WTC11 (cell line): ENCODE data around the gene ZNF880. TPM values are rescaled to one million over a fixed set of nuclear protein-coding genes. Genes with fewer than 3 reads are reported as not detected.

Experiments
- ATAC-seq: fragments of 200-7000 bp; cut with Tn5 transposase; 2 replicates; pipeline ENCODE4 v1.10.0; 2021; ENCODE audit warnings: mild to moderate bottlenecking, moderate library complexity
- CTCF ChIA-PET: fragments of 300-600 bp; sonication (Branson Sonifier 250); formaldehyde crosslinking; loops from one replicate; lab custom pipeline; 2021; ENCODE audit warnings: antibody characterized with exemption; lab: Charles Lee
- POLR2A ChIA-PET: fragments of 350-600 bp; sonication (Branson Sonifier 250); formaldehyde crosslinking; loops from one replicate; lab custom pipeline; 2021; ENCODE audit warnings: antibody characterized with exemption; lab: Charles Lee
- DNase-seq: peaks from one replicate; pipeline ENCODE4 v3.0.0; 2021; ENCODE audit warnings: low spot score
- H3K27ac Mint-ChIP-seq: 2 replicates; pipeline ENCODE4 v1.8.0; 2021; ENCODE audit warnings: mixed read lengths
- H3K27me3 Mint-ChIP-seq: 2 replicates; pipeline ENCODE4 v1.8.0; 2021; ENCODE audit warnings: low read depth, mild to moderate bottlenecking, moderate library complexity, mixed read lengths
- H3K36me3 Mint-ChIP-seq: 2 replicates; pipeline ENCODE4 v1.8.0; 2021; ENCODE audit warnings: mixed read lengths
- H3K4me1 Mint-ChIP-seq: 2 replicates; pipeline ENCODE4 v1.8.0; 2022; ENCODE audit warnings: mixed read lengths
- H3K4me3 Mint-ChIP-seq: 2 replicates; pipeline ENCODE4 v1.8.0; 2021; ENCODE audit warnings: mild to moderate bottlenecking, moderate library complexity, mixed read lengths
- H3K9me3 Mint-ChIP-seq: 2 replicates; pipeline ENCODE4 v1.8.0; 2021; ENCODE audit warnings: mixed read lengths
- CREM ChIP-seq: sonication (generic); formaldehyde crosslinking; IDR thresholded peaks from 2 replicates; pipeline ENCODE4 v1.8.1; 2022; ENCODE audit warnings: mild to moderate bottlenecking, missing genetic modification reagents, moderate library complexity
- ESRRA ChIP-seq: sonication (generic); formaldehyde crosslinking; IDR thresholded peaks from 2 replicates; pipeline ENCODE4 v1.8.1; 2022; ENCODE audit warnings: mild to moderate bottlenecking, missing genetic modification reagents, borderline replicate concordance
- ETV6 ChIP-seq: sonication (generic); formaldehyde crosslinking; IDR thresholded peaks from 2 replicates; pipeline ENCODE4 v1.8.1; 2022; ENCODE audit warnings: mild to moderate bottlenecking, missing genetic modification reagents
- GABPB1 ChIP-seq: sonication (generic); formaldehyde crosslinking; IDR thresholded peaks from 2 replicates; pipeline ENCODE4 v1.8.1; 2023; ENCODE audit warnings: mild to moderate bottlenecking, missing genetic modification reagents
- JUN ChIP-seq: sonication (generic); formaldehyde crosslinking; IDR thresholded peaks from 2 replicates; pipeline ENCODE4 v1.8.0; 2023; ENCODE audit warnings: mild to moderate bottlenecking, missing genetic modification reagents
- MYBL2 ChIP-seq: sonication (generic); formaldehyde crosslinking; IDR thresholded peaks from 2 replicates; pipeline ENCODE4 v1.8.1; 2023; ENCODE audit warnings: mild to moderate bottlenecking, moderate library complexity, missing genetic modification reagents
- NFATC4 ChIP-seq: fragments of 250-450 bp; sonication (Bioruptor Pico); IDR thresholded peaks from 2 replicates; pipeline ENCODE4 v1.9.0; 2021; ENCODE audit warnings: mild to moderate bottlenecking
- NFE2L1 ChIP-seq: sonication (generic); formaldehyde crosslinking; IDR thresholded peaks from 2 replicates; pipeline ENCODE4 v1.8.1; 2023; ENCODE audit warnings: missing genetic modification reagents
- NR2C2 ChIP-seq: sonication (generic); formaldehyde crosslinking; IDR thresholded peaks from 2 replicates; pipeline ENCODE4 v1.8.0; 2022; ENCODE audit warnings: mild to moderate bottlenecking, missing genetic modification reagents
- OVOL2 ChIP-seq: fragments of 250-450 bp; sonication (Bioruptor Pico); IDR thresholded peaks from 2 replicates; pipeline ENCODE4 v1.9.0; 2021; ENCODE audit warnings: mild to moderate bottlenecking, borderline replicate concordance
- RORB ChIP-seq: fragments of 250-450 bp; sonication (Bioruptor Pico); IDR thresholded peaks from 2 replicates; pipeline ENCODE4 v1.9.0; 2021; ENCODE audit warnings: mild to moderate bottlenecking
- ZNF423 ChIP-seq: fragments of 250-450 bp; sonication (Bioruptor Pico); IDR thresholded peaks from 2 replicates; pipeline ENCODE4 v2.1.2; 2022; ENCODE audit warnings: mild to moderate bottlenecking, moderate library complexity
- total RNA-seq: library from RNA; stranded (reverse); gene quantifications from 3 replicates; pipeline ENCODE4 v1.2.3, GENCODE V29; 2021
- TF ChIP-seq, protein P1 (sequence below): sonication (generic); formaldehyde crosslinking; IDR thresholded peaks from 2 replicates; pipeline ENCODE4 v1.8.1; 2022; ENCODE audit warnings: low read depth, mild to moderate bottlenecking, moderate library complexity, missing genetic modification reagents, borderline replicate concordance
- TF ChIP-seq, protein P2 (sequence below): sonication (generic); formaldehyde crosslinking; IDR thresholded peaks from 2 replicates; pipeline ENCODE4 v1.8.0; 2022; ENCODE audit warnings: missing genetic modification reagents
- TF ChIP-seq, protein P3 (sequence below): fragments of 250-450 bp; sonication (Bioruptor Pico); IDR thresholded peaks from 2 replicates; pipeline ENCODE4 v1.9.0; 2021; ENCODE audit warnings: moderate library complexity, mild to moderate bottlenecking, inconsistent platforms, borderline replicate concordance
- TF ChIP-seq, protein P4 (sequence below): fragments of 250-450 bp; sonication (Bioruptor Pico); IDR thresholded peaks from 2 replicates; pipeline ENCODE4 v2.1.2; 2022; ENCODE audit warnings: mild to moderate bottlenecking, moderate library complexity
- TF ChIP-seq, protein P5 (sequence below): sonication (generic); formaldehyde crosslinking; IDR thresholded peaks from 2 replicates; pipeline ENCODE4 v1.8.1; 2023; ENCODE audit warnings: mild to moderate bottlenecking, missing genetic modification reagents, moderate library complexity
- TF ChIP-seq, protein P6 (sequence below): sonication (generic); formaldehyde crosslinking; IDR thresholded peaks from 2 replicates; pipeline ENCODE4 v1.8.1; 2023; ENCODE audit warnings: mild to moderate bottlenecking, missing genetic modification reagents, borderline replicate concordance

Gene ZNF880
- total RNA-seq, 1 experiment from 2014 or later, result 34.0 TPM

DNA sequence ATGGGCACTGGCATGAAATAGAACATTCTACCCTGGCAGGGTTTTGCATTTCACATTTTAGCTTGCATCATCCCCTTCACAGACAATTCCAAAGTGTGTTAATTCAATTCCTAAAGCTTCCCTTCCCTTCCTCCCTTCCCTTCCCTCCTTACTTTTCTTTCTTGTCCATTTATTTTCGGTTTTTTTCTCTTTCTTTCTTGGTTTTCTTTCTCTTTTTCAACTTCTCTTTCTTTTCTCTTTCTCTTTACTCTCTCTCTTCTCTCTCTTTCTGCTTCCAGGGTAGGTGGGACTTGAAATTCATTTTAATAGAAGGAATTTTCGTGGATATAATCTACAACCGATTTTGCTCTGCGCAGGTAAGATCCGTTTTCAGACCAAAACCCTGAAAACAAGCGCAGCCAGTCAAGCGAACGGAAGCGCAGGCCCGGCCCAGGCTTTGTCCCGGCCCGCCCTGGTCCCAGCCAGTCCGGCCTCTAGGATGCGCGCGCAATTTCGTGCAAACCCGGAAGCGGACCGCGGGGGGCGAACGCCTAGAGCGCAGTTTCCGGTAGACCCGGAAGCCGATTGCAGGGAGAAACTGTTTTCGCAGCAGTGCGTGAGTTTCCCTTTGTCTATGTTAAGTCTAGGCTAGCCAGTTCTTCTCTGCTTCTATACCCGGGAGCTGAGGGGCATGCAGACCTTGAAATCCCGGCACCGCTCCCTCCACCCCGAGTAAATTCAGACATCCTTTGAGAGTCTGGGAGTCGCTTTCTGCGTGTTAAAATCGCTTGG, 27.8 kb downstream of the ZNF880 start, which contains the start of gene ZNF528:
Gene ZNF528, plus strand, starts transcription at position 540 of the 771 bp plus-strand sequence. CDS start 4,165 bp downstream, outside the sequence.
- ChIA-PET POLR2A (no interaction called here), CTCF (interaction anchor here (1.0 kb wide), 1 partner anchor 225 kb away, joined by 3 read pairs; no protein-coding TSS in a partner anchor)
- DNase-seq (peak; percentile 91), ATAC-seq (peak; percentile 93)
- H3K27ac Mint-ChIP-seq, result peak within 1 kb of the TSS; percentile 98
- TF ChIP-seq CREM (no peak), ETV6 (CRISPR knock-in tag) (peak; percentile 98), GABPB1 (CRISPR knock-in tag) (peak; percentile 68)
- TF ChIP-seq, protein P1, sequence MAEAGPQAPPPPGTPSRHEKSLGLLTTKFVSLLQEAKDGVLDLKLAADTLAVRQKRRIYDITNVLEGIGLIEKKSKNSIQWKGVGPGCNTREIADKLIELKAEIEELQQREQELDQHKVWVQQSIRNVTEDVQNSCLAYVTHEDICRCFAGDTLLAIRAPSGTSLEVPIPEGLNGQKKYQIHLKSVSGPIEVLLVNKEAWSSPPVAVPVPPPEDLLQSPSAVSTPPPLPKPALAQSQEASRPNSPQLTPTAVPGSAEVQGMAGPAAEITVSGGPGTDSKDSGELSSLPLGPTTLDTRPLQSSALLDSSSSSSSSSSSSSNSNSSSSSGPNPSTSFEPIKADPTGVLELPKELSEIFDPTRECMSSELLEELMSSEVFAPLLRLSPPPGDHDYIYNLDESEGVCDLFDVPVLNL (CRISPR knock-in tag), result no peak
- no peaks in the 10 kb centered on the region for H3K27me3 Mint-ChIP-seq
- H3K4me3 Mint-ChIP-seq, result peak within 1 kb of the TSS; percentile 89
- peaks cover 9% of the 10 kb centered on the region for H3K9me3 Mint-ChIP-seq
- H3K36me3 Mint-ChIP-seq, result peaks cover 37% of the 10 kb centered on the region
- H3K4me1 Mint-ChIP-seq, result peaks cover 12% of the 10 kb centered on the region

DNA sequence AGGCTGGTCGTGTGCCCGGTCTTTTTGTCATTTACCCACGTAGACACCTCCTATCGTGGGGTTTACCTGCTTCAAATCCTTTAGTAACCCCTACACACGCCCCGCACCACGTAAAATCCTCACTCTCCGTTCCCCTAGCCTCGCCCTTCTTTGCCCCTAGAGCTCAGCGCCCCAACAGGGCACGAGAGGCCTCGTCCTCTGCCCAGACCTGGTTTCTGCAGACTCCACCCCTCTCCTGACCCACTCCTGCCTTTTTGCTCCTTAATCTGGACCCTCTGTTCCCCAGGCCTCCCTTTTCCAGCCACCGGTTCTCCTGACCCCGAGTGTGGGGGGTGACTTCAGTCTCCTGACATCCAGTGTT, 28.3 kb downstream of the ZNF880 start:
- Mint-ChIP-seq H3K27ac (peak overlapping the region; percentile 75), H3K9me3 (peaks cover 9% of the 10 kb centered on the region), H3K4me1 (peaks cover 12% of the 10 kb centered on the region), H3K27me3 (no peaks in the 10 kb centered on the region), H3K36me3 (peaks cover 39% of the 10 kb centered on the region), H3K4me3 (peak overlapping the region; percentile 89)
- ChIA-PET CTCF (interaction anchor here (0.8 to 1.0 kb wide), 2 partner anchors 129 to 225 kb away, joined by 3 read pairs; no protein-coding TSS in a partner anchor), POLR2A (no interaction called here)
- TF ChIP-seq, protein P2, sequence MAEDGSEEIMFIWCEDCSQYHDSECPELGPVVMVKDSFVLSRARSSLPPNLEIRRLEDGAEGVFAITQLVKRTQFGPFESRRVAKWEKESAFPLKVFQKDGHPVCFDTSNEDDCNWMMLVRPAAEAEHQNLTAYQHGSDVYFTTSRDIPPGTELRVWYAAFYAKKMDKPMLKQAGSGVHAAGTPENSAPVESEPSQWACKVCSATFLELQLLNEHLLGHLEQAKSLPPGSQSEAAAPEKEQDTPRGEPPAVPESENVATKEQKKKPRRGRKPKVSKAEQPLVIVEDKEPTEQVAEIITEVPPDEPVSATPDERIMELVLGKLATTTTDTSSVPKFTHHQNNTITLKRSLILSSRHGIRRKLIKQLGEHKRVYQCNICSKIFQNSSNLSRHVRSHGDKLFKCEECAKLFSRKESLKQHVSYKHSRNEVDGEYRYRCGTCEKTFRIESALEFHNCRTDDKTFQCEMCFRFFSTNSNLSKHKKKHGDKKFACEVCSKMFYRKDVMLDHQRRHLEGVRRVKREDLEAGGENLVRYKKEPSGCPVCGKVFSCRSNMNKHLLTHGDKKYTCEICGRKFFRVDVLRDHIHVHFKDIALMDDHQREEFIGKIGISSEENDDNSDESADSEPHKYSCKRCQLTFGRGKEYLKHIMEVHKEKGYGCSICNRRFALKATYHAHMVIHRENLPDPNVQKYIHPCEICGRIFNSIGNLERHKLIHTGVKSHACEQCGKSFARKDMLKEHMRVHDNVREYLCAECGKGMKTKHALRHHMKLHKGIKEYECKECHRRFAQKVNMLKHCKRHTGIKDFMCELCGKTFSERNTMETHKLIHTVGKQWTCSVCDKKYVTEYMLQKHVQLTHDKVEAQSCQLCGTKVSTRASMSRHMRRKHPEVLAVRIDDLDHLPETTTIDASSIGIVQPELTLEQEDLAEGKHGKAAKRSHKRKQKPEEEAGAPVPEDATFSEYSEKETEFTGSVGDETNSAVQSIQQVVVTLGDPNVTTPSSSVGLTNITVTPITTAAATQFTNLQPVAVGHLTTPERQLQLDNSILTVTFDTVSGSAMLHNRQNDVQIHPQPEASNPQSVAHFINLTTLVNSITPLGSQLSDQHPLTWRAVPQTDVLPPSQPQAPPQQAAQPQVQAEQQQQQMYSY (CRISPR knock-in tag), result no peak
- TF ChIP-seq, protein P3, sequence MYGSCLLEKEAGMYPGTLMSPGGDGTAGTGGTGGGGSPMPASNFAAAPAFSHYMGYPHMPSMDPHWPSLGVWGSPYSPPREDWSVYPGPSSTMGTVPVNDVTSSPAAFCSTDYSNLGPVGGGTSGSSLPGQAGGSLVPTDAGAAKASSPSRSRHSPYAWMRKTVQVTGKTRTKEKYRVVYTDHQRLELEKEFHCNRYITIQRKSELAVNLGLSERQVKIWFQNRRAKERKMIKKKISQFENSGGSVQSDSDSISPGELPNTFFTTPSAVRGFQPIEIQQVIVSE (CRISPR knock-in tag), result no peak
- TF ChIP-seq JUN (CRISPR knock-in tag) (no peak), ESRRA (CRISPR knock-in tag) (no peak), GABPB1 (CRISPR knock-in tag) (no peak), NFE2L1 (CRISPR knock-in tag) (no peak), OVOL2 (no peak), NR2C2 (CRISPR knock-in tag) (no peak)
- DNase-seq, result peak; percentile 19
- peak; percentile 76 for ATAC-seq

DNA sequence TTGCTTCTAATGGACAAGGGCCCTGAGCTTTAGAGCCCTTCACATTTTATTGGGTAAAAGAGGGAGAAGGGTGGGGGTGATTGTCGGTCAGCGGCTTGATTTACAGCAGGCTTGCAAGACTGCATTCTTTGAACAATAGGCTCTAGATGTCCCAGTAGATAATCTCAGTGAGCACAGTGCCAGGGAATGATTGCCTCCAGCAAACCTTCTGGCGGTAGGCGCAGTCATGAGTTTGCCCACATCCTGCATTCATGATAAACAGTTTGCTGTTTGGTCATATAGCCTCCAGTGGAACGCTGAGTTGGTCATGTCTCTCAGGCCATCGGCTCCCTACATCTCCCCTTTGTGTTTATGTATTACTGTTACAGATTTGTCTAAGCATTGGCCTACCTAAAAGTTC, 40.6 kb downstream of the ZNF880 start:
- no peak overlapping the region for H3K4me3 Mint-ChIP-seq
- CTCF ChIA-PET, result no interaction called here
- no peak for TF ChIP-seq MYBL2 (CRISPR knock-in tag)
- TF ChIP-seq, protein P4, sequence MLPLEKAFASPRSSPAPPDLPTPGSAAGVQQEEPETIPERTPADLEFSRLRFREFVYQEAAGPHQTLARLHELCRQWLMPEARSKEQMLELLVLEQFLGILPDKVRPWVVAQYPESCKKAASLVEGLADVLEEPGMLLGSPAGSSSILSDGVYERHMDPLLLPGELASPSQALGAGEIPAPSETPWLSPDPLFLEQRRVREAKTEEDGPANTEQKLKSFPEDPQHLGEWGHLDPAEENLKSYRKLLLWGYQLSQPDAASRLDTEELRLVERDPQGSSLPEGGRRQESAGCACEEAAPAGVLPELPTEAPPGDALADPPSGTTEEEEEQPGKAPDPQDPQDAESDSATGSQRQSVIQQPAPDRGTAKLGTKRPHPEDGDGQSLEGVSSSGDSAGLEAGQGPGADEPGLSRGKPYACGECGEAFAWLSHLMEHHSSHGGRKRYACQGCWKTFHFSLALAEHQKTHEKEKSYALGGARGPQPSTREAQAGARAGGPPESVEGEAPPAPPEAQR, result no peak
- TF ChIP-seq ETV6 (CRISPR knock-in tag), result no peak
- no peak for TF ChIP-seq ZNF423 (CRISPR knock-in tag)
- TF ChIP-seq, protein P5, sequence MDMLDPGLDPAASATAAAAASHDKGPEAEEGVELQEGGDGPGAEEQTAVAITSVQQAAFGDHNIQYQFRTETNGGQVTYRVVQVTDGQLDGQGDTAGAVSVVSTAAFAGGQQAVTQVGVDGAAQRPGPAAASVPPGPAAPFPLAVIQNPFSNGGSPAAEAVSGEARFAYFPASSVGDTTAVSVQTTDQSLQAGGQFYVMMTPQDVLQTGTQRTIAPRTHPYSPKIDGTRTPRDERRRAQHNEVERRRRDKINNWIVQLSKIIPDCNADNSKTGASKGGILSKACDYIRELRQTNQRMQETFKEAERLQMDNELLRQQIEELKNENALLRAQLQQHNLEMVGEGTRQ (CRISPR knock-in tag), result no peak
- TF ChIP-seq, protein P6, sequence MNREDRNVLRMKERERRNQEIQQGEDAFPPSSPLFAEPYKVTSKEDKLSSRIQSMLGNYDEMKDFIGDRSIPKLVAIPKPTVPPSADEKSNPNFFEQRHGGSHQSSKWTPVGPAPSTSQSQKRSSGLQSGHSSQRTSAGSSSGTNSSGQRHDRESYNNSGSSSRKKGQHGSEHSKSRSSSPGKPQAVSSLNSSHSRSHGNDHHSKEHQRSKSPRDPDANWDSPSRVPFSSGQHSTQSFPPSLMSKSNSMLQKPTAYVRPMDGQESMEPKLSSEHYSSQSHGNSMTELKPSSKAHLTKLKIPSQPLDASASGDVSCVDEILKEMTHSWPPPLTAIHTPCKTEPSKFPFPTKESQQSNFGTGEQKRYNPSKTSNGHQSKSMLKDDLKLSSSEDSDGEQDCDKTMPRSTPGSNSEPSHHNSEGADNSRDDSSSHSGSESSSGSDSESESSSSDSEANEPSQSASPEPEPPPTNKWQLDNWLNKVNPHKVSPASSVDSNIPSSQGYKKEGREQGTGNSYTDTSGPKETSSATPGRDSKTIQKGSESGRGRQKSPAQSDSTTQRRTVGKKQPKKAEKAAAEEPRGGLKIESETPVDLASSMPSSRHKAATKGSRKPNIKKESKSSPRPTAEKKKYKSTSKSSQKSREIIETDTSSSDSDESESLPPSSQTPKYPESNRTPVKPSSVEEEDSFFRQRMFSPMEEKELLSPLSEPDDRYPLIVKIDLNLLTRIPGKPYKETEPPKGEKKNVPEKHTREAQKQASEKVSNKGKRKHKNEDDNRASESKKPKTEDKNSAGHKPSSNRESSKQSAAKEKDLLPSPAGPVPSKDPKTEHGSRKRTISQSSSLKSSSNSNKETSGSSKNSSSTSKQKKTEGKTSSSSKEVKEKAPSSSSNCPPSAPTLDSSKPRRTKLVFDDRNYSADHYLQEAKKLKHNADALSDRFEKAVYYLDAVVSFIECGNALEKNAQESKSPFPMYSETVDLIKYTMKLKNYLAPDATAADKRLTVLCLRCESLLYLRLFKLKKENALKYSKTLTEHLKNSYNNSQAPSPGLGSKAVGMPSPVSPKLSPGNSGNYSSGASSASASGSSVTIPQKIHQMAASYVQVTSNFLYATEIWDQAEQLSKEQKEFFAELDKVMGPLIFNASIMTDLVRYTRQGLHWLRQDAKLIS, result no peak
- TF ChIP-seq, protein P3 (CRISPR knock-in tag), result no peak
- TF ChIP-seq RORB (CRISPR knock-in tag), result no peak
- no peak for TF ChIP-seq NR2C2 (CRISPR knock-in tag)
- no peak for TF ChIP-seq NFATC4 (CRISPR knock-in tag)

More for the DNA sequence above, 40.6 kb downstream of the ZNF880 start:
- Mint-ChIP-seq H3K27ac (no peak overlapping the region), H3K4me1 (no peaks in the 10 kb centered on the region), H3K9me3 (peaks cover 64% of the 10 kb centered on the region), H3K36me3 (peaks cover 92% of the 10 kb centered on the region), H3K27me3 (peaks cover 9% of the 10 kb centered on the region)
- POLR2A ChIA-PET, result no interaction called here
- ATAC-seq (no peak), DNase-seq (no peak)
